ENCODE data around the gene UGGT1. TPM values are rescaled to one million over a fixed set of nuclear protein-coding genes. Genes with fewer than 3 reads are reported as not detected.
A peak's percentile ranks its signal among the peaks of the same experiment; 100 is the strongest.

UGGT1 gene
- total RNA-seq: 10 to 100 TPM; 38.8 to 57.2 (median 52.2) TPM

GRCh38 chr2:128090945-128091725, at the start of gene UGGT1:
TSS of gene UGGT1 (plus strand) at chr2:128091200. CDS start at chr2:128091358, 158 bp downstream.
- in situ Hi-C loops (cut with MboI; ENCODE audit: low pct_ligation_motif_present in 1 of 4, low pct_unique_long_range_greater_than_20kb in 1 of 4, low sequenced_read_pairs in 3 of 4) (loop anchor here in 1 of 4 donors (10.0 kb wide), 1 partner anchor 206 kb away; the partner anchor contains the start of gene AMMECR1L), intact Hi-C loops (cut with DNase I; ENCODE audit: low total_unique reads) (loop anchor here (5.0 kb wide), 1 partner anchor 64 kb away; the partner anchor contains the start of gene SAP130)
- H3K4me1 ChIP-seq: peaks cover 9 to 25% (median 12%) of the 10 kb centered on the region in 4 donors
- H3K27ac ChIP-seq: peak within 1 kb of the TSS; percentile 86 to 94 (median 90)
- peak; percentile 96 for DNase-seq
- no peaks in the 10 kb centered on the region for H3K36me3 ChIP-seq
- no peaks in the 10 kb centered on the region for H3K27me3 ChIP-seq
- no peaks in the 10 kb centered on the region for H3K9me3 ChIP-seq
- 0% methylated on average over 40 of the region's 59 CpGs; no CpG with 5 or more reads in 1 of the 2 donors for WGBS, 2 donors (ENCODE audit: low coverage in 1 of 2)
- peak within 1 kb of the TSS; percentile 63 to 99 (median 78) for H3K4me3 ChIP-seq
- peak; percentile 88 to 98 (median 98) for TF ChIP-seq POLR2AphosphoS5 (IDR thresholded peaks at IDR 0.05)
- no peak for TF ChIP-seq CTCF (IDR thresholded peaks at IDR 0.05)
- peak; percentile 97 for TF ChIP-seq POLR2A (IDR thresholded peaks at IDR 0.05)
- no peak for TF ChIP-seq EP300 (IDR thresholded peaks at IDR 0.05; ENCODE audit: low read depth)

GRCh38 chr2:128041561-128041960, 49.4 kb upstream of the UGGT1 start:
- Histone ChIP-seq H3K4me3 (no peak overlapping the region), H3K27me3 (no peaks in the 10 kb centered on the region), H3K27ac (no peak overlapping the region), H3K36me3 (no peaks in the 10 kb centered on the region), H3K9me3 (peaks cover 23 to 31% of the 10 kb centered on the region in 2 donors), H3K4me1 (no peaks in the 10 kb centered on the region)
- intact Hi-C loops (cut with DNase I; ENCODE audit: low total_unique reads) (no loop called here), in situ Hi-C loops (cut with MboI; ENCODE audit: low pct_ligation_motif_present in 1 of 4, low pct_unique_long_range_greater_than_20kb in 1 of 4, low sequenced_read_pairs in 3 of 4) (no loop called here)
- 57 to 83% methylated on average over 1 to 3 of the region's 3 CpGs for WGBS, 2 donors (ENCODE audit: low coverage in 1 of 2)
- no peak for DNase-seq
- TF ChIP-seq EP300 (IDR thresholded peaks at IDR 0.05; ENCODE audit: low read depth) (no peak), CTCF (IDR thresholded peaks at IDR 0.05) (no peak), POLR2AphosphoS5 (IDR thresholded peaks at IDR 0.05) (no peak), POLR2A (IDR thresholded peaks at IDR 0.05) (no peak)

GRCh38 chr2:128043041-128043440, 48.0 kb upstream of the UGGT1 start:
- in situ Hi-C loops (cut with MboI; ENCODE audit: low pct_ligation_motif_present in 1 of 4, low pct_unique_long_range_greater_than_20kb in 1 of 4, low sequenced_read_pairs in 3 of 4) (no loop called here), intact Hi-C loops (cut with DNase I; ENCODE audit: low total_unique reads) (no loop called here)
- H3K4me3 ChIP-seq: no peak overlapping the region
- TF ChIP-seq EP300 (IDR thresholded peaks at IDR 0.05; ENCODE audit: low read depth) (no peak), POLR2AphosphoS5 (IDR thresholded peaks at IDR 0.05) (no peak), POLR2A (IDR thresholded peaks at IDR 0.05) (no peak), CTCF (IDR thresholded peaks at IDR 0.05) (no peak)
- DNase-seq: no peak
- H3K9me3 ChIP-seq: peaks cover 10 to 18% of the 10 kb centered on the region in 2 donors
- no peaks in the 10 kb centered on the region for H3K4me1 ChIP-seq
- H3K27ac ChIP-seq: no peak overlapping the region
- no peaks in the 10 kb centered on the region for H3K27me3 ChIP-seq
- no peaks in the 10 kb centered on the region for H3K36me3 ChIP-seq
- 77 to 90% methylated on average over 3 of the region's 3 CpGs for WGBS, 2 donors (ENCODE audit: low coverage in 1 of 2)

- no peaks in the 10 kb centered on the region for H3K4me1 ChIP-seq
- H3K27ac ChIP-seq: no peak overlapping the region
- no peak overlapping the region for H3K4me3 ChIP-seq
- H3K9me3 ChIP-seq: peaks cover 0 to 5% of the 10 kb centered on the region in 2 donors
- H3K36me3 ChIP-seq: no peaks in the 10 kb centered on the region
- no peak for DNase-seq
- WGBS, 2 donors (ENCODE audit: low coverage in 1 of 2): 94 to 97% methylated on average over 9 to 12 of the region's 12 CpGs
- TF ChIP-seq POLR2A (IDR thresholded peaks at IDR 0.05) (no peak), POLR2AphosphoS5 (IDR thresholded peaks at IDR 0.05) (no peak), EP300 (IDR thresholded peaks at IDR 0.05; ENCODE audit: low read depth) (no peak), CTCF (IDR thresholded peaks at IDR 0.05) (no peak)
- intact Hi-C loops (cut with DNase I; ENCODE audit: low total_unique reads): no loop called here
- H3K27me3 ChIP-seq: peaks cover 3% of the 10 kb centered on the region
- in situ Hi-C loops (cut with MboI; ENCODE audit: low pct_ligation_motif_present in 1 of 4, low pct_unique_long_range_greater_than_20kb in 1 of 4, low sequenced_read_pairs in 3 of 4): no loop called here
Observed at GRCh38 chr2:128053331-128053730, 37.7 kb upstream of the UGGT1 start.
